Liver (tissue), 3 donors: ENCODE results near the gene KIAA0825.
"Not testable (repeated sequence)": the region's sequence is repeated elsewhere in the genome, so short reads cannot be mapped to it uniquely, and the experiment has no call there.

Experiments used
- ATF3 ChIP-seq: IDR thresholded peaks from 2 replicates; pipeline ENCODE4 v1.6.1; 2016; ENCODE audit warnings: antibody characterized with exemption
- CTCF ChIP-seq: fragments of 150-350 bp; IDR thresholded peaks from 2 replicates; pipeline ENCODE4 v1.5.1; 2017; ENCODE audit warnings: improper control_type of control experiment, low read depth, low read length; ENCODE audit not compliant: missing input control
- EGR1 ChIP-seq, 2 donors: IDR thresholded peaks; 2 replicates each; pipeline ENCODE4 v1.6.1; 2016 to 2018; ENCODE audit warnings: antibody characterized with exemption in 2 of 2, low read depth in 2 of 2
- FOXA1 ChIP-seq: IDR thresholded peaks from 2 replicates; pipeline ENCODE4 v1.6.1; 2016; ENCODE audit warnings: antibody characterized with exemption
- FOXA2 ChIP-seq: IDR thresholded peaks from 2 replicates; pipeline ENCODE4 v1.6.1; 2016; ENCODE audit warnings: antibody characterized with exemption
- GABPA ChIP-seq, 2 donors: IDR thresholded peaks in 1 of 2; conservative IDR thresholded peaks in 1 of 2; 2 replicates each; pipeline ENCODE4 v1.6.1; 2016; ENCODE audit warnings: antibody characterized with exemption in 2 of 2, mild to moderate bottlenecking in 1 of 2, moderate library complexity in 1 of 2
- HNF4A ChIP-seq, 2 donors: conservative IDR thresholded peaks; 2 replicates each; pipeline ENCODE4 v1.6.1; 2016; ENCODE audit warnings: antibody characterized with exemption in 2 of 2, mild to moderate bottlenecking in 2 of 2
- JUND ChIP-seq, 2 donors: IDR thresholded peaks; 2 replicates each; pipeline ENCODE4 v1.6.1; 2016; ENCODE audit warnings: antibody characterized with exemption in 2 of 2
- REST ChIP-seq: IDR thresholded peaks from 2 replicates; pipeline ENCODE4 v1.6.1; 2016; ENCODE audit warnings: antibody characterized with exemption, mild to moderate bottlenecking
- RXRA ChIP-seq, 2 donors: IDR thresholded peaks; 2 replicates each; pipeline ENCODE4 v1.6.1; 2017 to 2018; ENCODE audit warnings: antibody characterized with exemption in 2 of 2, mild to moderate bottlenecking in 1 of 2
- SP1 ChIP-seq: IDR thresholded peaks from 2 replicates; pipeline ENCODE4 v1.6.1; 2018; ENCODE audit warnings: antibody characterized with exemption, mild to moderate bottlenecking
- TAF1 ChIP-seq: conservative IDR thresholded peaks from 2 replicates; pipeline ENCODE4 v1.6.1; 2016; ENCODE audit warnings: antibody characterized with exemption, mild to moderate bottlenecking
- YY1 ChIP-seq: IDR thresholded peaks from 2 replicates; pipeline ENCODE4 v1.6.1; 2016; ENCODE audit warnings: antibody characterized with exemption, mild to moderate bottlenecking
- ZBTB33 ChIP-seq: IDR thresholded peaks from 2 replicates; pipeline ENCODE4 v1.6.1; 2016; ENCODE audit warnings: antibody characterized with exemption
- donor health status: healthy.
- donor health status: healthy.

- not testable (repeated sequence) for TF ChIP-seq YY1; REST; CTCF; ATF3; GABPA (IDR thresholded peaks at IDR 0.05 in 1 of 2, conservative IDR thresholded peaks at IDR 0.05 in 1 of 2); JUND (IDR thresholded peaks at IDR 0.05); EGR1 (IDR thresholded peaks at IDR 0.05; ENCODE audit: low read depth in 2 of 2); RXRA (IDR thresholded peaks at IDR 0.05); HNF4A (conservative IDR thresholded peaks at IDR 0.05); ZBTB33; SP1; FOXA1; FOXA2; TAF1
These were observed 45.1 kb downstream of the KIAA0825 start for GRCh38 chr5:94573349-94573748.
